OCI-LY1 (cell line): ENCODE measurements around the gene TIAM1.

Source experiments
- H2AFZ ChIP-seq: fragments of 200-600 bp; sonication (generic), shearing (Covaris generic); 2 replicates; pipeline ENCODE4 v1.6.0; 2014; ENCODE audit warnings: antibody characterized with exemption, mild to moderate bottlenecking, low read length
- H3F3A ChIP-seq: fragments of 200-600 bp; sonication (generic), shearing (Covaris generic); 2 replicates; pipeline ENCODE4 v1.6.0; 2014; ENCODE audit warnings: mild to moderate bottlenecking, antibody characterized with exemption, low read length, moderate library complexity; ENCODE audit not compliant: insufficient read depth
- H3K27ac ChIP-seq: fragments of 200-600 bp; sonication (generic); 2 replicates; pipeline ENCODE4 v1.5.1; 2014; ENCODE audit warnings: low read length, mixed run types, mild to moderate bottlenecking, low read depth; ENCODE audit not compliant: poor library complexity, severe bottlenecking
- H3K27me3 ChIP-seq: fragments of 200-600 bp; sonication (generic); 2 replicates; pipeline ENCODE4 v1.6.0; 2014; ENCODE audit warnings: antibody characterized with exemption, mild to moderate bottlenecking, low read length, moderate library complexity; ENCODE audit not compliant: insufficient read depth
- H3K36me3 ChIP-seq: fragments of 200-600 bp; sonication (generic); 2 replicates; pipeline ENCODE4 v1.6.1; 2014; ENCODE audit warnings: mild to moderate bottlenecking, antibody characterized with exemption, low read length, moderate library complexity, mixed read lengths; ENCODE audit not compliant: insufficient read depth
- H3K4me1 ChIP-seq: fragments of 200-600 bp; sonication (generic); 2 replicates; pipeline ENCODE4 v1.5.1; 2014; ENCODE audit warnings: mild to moderate bottlenecking, low read length, moderate library complexity; ENCODE audit not compliant: insufficient read depth, severe bottlenecking
- H3K4me2 ChIP-seq: fragments of 200-600 bp; sonication (generic), shearing (Covaris generic); 2 replicates; pipeline ENCODE4 v1.6.1; 2014; ENCODE audit warnings: low read length
- H3K4me3 ChIP-seq: fragments of 200-600 bp; sonication (generic); 2 replicates; pipeline ENCODE4 v1.5.1; 2014; ENCODE audit warnings: low read length, low read depth, mild to moderate bottlenecking, mixed read lengths; ENCODE audit not compliant: poor library complexity, severe bottlenecking
- H3K79me2 ChIP-seq: fragments of 200-600 bp; shearing (Covaris generic); 2 replicates; pipeline ENCODE4 v1.6.1; 2016; ENCODE audit warnings: mixed run types, low read length, mixed read lengths; ENCODE audit not compliant: insufficient read depth
- H3K9ac ChIP-seq: fragments of 200-600 bp; sonication (generic), shearing (Covaris generic); 2 replicates; pipeline ENCODE4 v1.6.1; 2014; ENCODE audit warnings: mild to moderate bottlenecking, low read length, mixed read lengths
- H3K9me2 ChIP-seq: fragments of 200-600 bp; sonication (generic), shearing (Covaris generic); 2 replicates; pipeline ENCODE4 v1.6.1; 2014; ENCODE audit warnings: low read depth, mild to moderate bottlenecking, low read length, mixed read lengths
- H3K9me3 ChIP-seq: fragments of 200-600 bp; shearing (Covaris generic); 2 replicates; pipeline ENCODE4 v1.6.1; 2014; ENCODE audit warnings: low read length, mixed read lengths
- H4K20me1 ChIP-seq: fragments of 200-600 bp; sonication (generic), shearing (Covaris generic); 2 replicates; pipeline ENCODE4 v1.6.0; 2016; ENCODE audit warnings: mild to moderate bottlenecking, low read length; ENCODE audit not compliant: insufficient read depth
- CTCF ChIP-seq: fragments of 200-600 bp; sonication (generic), shearing (Covaris generic); IDR thresholded peaks from 2 replicates; pipeline ENCODE4 v1.5.1; 2017; ENCODE audit warnings: mild to moderate bottlenecking, antibody characterized with exemption, low read length, moderate library complexity, mixed read lengths
- EZH2 ChIP-seq: fragments of 200-600 bp; sonication (generic), shearing (Covaris generic); IDR thresholded peaks from 2 replicates; pipeline ENCODE4 v1.8.0; 2017; ENCODE audit warnings: borderline replicate concordance, mixed run types, mild to moderate bottlenecking, antibody characterized with exemption, low read length, moderate library complexity, mixed read lengths

TIAM1 gene

GRCh38 chr21:31135531-31136184 lies 208.4 kb downstream of the TIAM1 start:
- Histone ChIP-seq H3F3A (no peaks in the 10 kb centered on the region), H2AFZ (no peak overlapping the region), H4K20me1 (no peaks in the 10 kb centered on the region), H3K27me3 (no peaks in the 10 kb centered on the region), H3K36me3 (no peaks in the 10 kb centered on the region), H3K4me3 (no peak overlapping the region), H3K27ac (peak overlapping the region; percentile 99), H3K79me2 (no peaks in the 10 kb centered on the region), H3K4me2 (no peak overlapping the region), H3K9me2 (no peaks in the 10 kb centered on the region), H3K9ac (0 out of 2 replicates have a peak overlapping the region, but pooled peaks have one; percentile 4), H3K9me3 (no peaks in the 10 kb centered on the region), H3K4me1 (peaks cover 80% of the 10 kb centered on the region)
- TF ChIP-seq CTCF (no peak), EZH2 (no peak)

- no peaks in the 10 kb centered on the region for H3K9me3 ChIP-seq
- no peaks in the 10 kb centered on the region for H3K27me3 ChIP-seq
- no peaks in the 10 kb centered on the region for H3K79me2 ChIP-seq
- H3K4me1 ChIP-seq: peaks cover 91% of the 10 kb centered on the region
- peak overlapping the region; percentile 99 for H3K27ac ChIP-seq
- H3K4me3 ChIP-seq: peak overlapping the region; percentile 11
- no peak overlapping the region for H2AFZ ChIP-seq
- no peak for TF ChIP-seq CTCF
- no peak for TF ChIP-seq EZH2
- H3F3A ChIP-seq: no peaks in the 10 kb centered on the region
- peak overlapping the region; percentile 46 for H3K4me2 ChIP-seq
- H3K9me2 ChIP-seq: no peaks in the 10 kb centered on the region
- H3K9ac ChIP-seq: peak overlapping the region; percentile 42; the same call in 1 of the 2 replicates
- H3K36me3 ChIP-seq: no peaks in the 10 kb centered on the region
- no peaks in the 10 kb centered on the region for H4K20me1 ChIP-seq
These were observed 210.7 kb downstream of the TIAM1 start for GRCh38 chr21:31133243-31133830.

GRCh38 chr21:31132574-31133242 lies 211.4 kb downstream of the TIAM1 start:
- no peak for TF ChIP-seq CTCF
- no peak for TF ChIP-seq EZH2
- Histone ChIP-seq H3K4me3 (peak overlapping the region; percentile 12), H3F3A (no peaks in the 10 kb centered on the region), H3K9ac (peak overlapping the region; percentile 49), H3K9me2 (no peaks in the 10 kb centered on the region), H4K20me1 (no peaks in the 10 kb centered on the region), H3K27me3 (no peaks in the 10 kb centered on the region), H3K27ac (peak overlapping the region; percentile 99), H3K4me1 (peaks cover 98% of the 10 kb centered on the region), H2AFZ (no peak overlapping the region), H3K36me3 (no peaks in the 10 kb centered on the region), H3K4me2 (peak overlapping the region; percentile 46), H3K9me3 (no peaks in the 10 kb centered on the region), H3K79me2 (no peaks in the 10 kb centered on the region)
